SK-MEL-5 (cell line): Measurements from ENCODE around the gene LRRC46. TPM values are rescaled to one million over a fixed set of nuclear protein-coding genes. Genes with fewer than 3 reads are reported as not detected.

ENCODE experiments used
- DNase-seq: peaks from one replicate; pipeline ENCODE4 v3.0.0-alpha.2; 2016; ENCODE audit warnings: low read depth, low spot score
- in situ Hi-C: cut with HindIII; loops from 2 replicates; pipeline ENCODE4 v1.10.0; 2016; ENCODE audit warnings: low sequenced_read_pairs, high pct_unique_total_duplicates, low pct_unique_long_range_greater_than_20kb
- total RNA-seq: library from RNA; depleted of rRNA; stranded (reverse); fragments of >200 nt; shearing (Covaris generic); gene quantifications from 2 replicates; pipeline ENCODE4 v1.2.3, GENCODE V29; 2014

LRRC46 gene
- total RNA-seq, 1 experiment from 2014 or later, result not detected

GRCh38 chr17:47807421-47807820 is 24.0 kb upstream of the LRRC46 start:
- in situ Hi-C loops, result no loop called here
- no peak for DNase-seq

- in situ Hi-C loops, result no loop called here
- DNase-seq, result no peak
Measured at GRCh38 chr17:47808036-47808829, 23.2 kb upstream of the LRRC46 start.

- in situ Hi-C loops, result no loop called here
- DNase-seq, result no peak
Measured at GRCh38 chr17:47808830-47809480, 22.5 kb upstream of the LRRC46 start.

- in situ Hi-C loops, result no loop called here
- DNase-seq, result peak; percentile 53
Measured at GRCh38 chr17:47810200-47810821, 21.2 kb upstream of the LRRC46 start.

GRCh38 chr17:47810901-47811635 is 20.4 kb upstream of the LRRC46 start:
- in situ Hi-C loops, result no loop called here
- no peak for DNase-seq

GRCh38 chr17:47811709-47812108 is 19.8 kb upstream of the LRRC46 start:
- peak; percentile 56 for DNase-seq
- in situ Hi-C loops, result no loop called here

GRCh38 chr17:47812146-47812920 is 19.1 kb upstream of the LRRC46 start:
- in situ Hi-C loops, result no loop called here
- no peak for DNase-seq

- in situ Hi-C loops, result no loop called here
- DNase-seq, result no peak
Measured at GRCh38 chr17:47813077-47813476, 18.4 kb upstream of the LRRC46 start.

- DNase-seq, result no peak
- in situ Hi-C loops, result no loop called here
Measured at GRCh38 chr17:47813512-47814031, 17.9 kb upstream of the LRRC46 start.

GRCh38 chr17:47815106-47815918 is 16.2 kb upstream of the LRRC46 start:
- in situ Hi-C loops, result no loop called here
- no peak for DNase-seq

GRCh38 chr17:47816111-47816735 is 15.2 kb upstream of the LRRC46 start:
- in situ Hi-C loops, result no loop called here
- DNase-seq, result no peak

GRCh38 chr17:47816947-47817346 is 14.5 kb upstream of the LRRC46 start:
- DNase-seq, result no peak
- in situ Hi-C loops, result no loop called here

- in situ Hi-C loops, result no loop called here
- no peak for DNase-seq
Measured at GRCh38 chr17:47818002-47818695, 13.3 kb upstream of the LRRC46 start.

- DNase-seq, result no peak
- in situ Hi-C loops, result no loop called here
Measured at GRCh38 chr17:47819475-47819874, 12.0 kb upstream of the LRRC46 start.

GRCh38 chr17:47820033-47820789 is 11.3 kb upstream of the LRRC46 start:
- in situ Hi-C loops, result no loop called here
- no peak for DNase-seq
